Mesodermal cell (in vitro differentiated cells): ENCODE results near the gene CLCN7.

Experiments used
- H3K27ac ChIP-seq: 2 replicates; pipeline ENCODE4 v1.7.0; 2013; ENCODE audit warnings: mild to moderate bottlenecking, low read depth, low read length, moderate library complexity; ENCODE audit not compliant: severe bottlenecking
- H3K36me3 ChIP-seq: 2 replicates; pipeline ENCODE4 v1.7.1; 2013; ENCODE audit warnings: mild to moderate bottlenecking, low read length, moderate library complexity; ENCODE audit not compliant: control insufficient read depth, insufficient read depth
- H3K4me1 ChIP-seq: one replicate; pipeline ENCODE4 v1.7.1; 2013; ENCODE audit warnings: mild to moderate bottlenecking, low read length; ENCODE audit not compliant: insufficient read depth, control insufficient read depth, poor library complexity, severe bottlenecking
- H3K4me3 ChIP-seq: 2 replicates; pipeline ENCODE4 v1.7.0; 2013; ENCODE audit warnings: low read length, control low read depth, mild to moderate bottlenecking; ENCODE audit not compliant: insufficient read depth, poor library complexity, severe bottlenecking; ENCODE audit errors: extremely low read depth
- H3K9me3 ChIP-seq: 2 replicates; pipeline ENCODE4 v1.7.1; 2013; ENCODE audit warnings: mild to moderate bottlenecking, low read length, moderate library complexity; ENCODE audit not compliant: control insufficient read depth
- WGBS, 2 experiments: methylation state at CpG; one replicate each; pipeline ENCODE4 v1.1.5; 2013; ENCODE audit warnings: missing lambda C conversion rate in 2 of 2; ENCODE audit not compliant: insufficient coverage in 2 of 2; 5-methylcytosine and 5-hydroxymethylcytosine counted together

CLCN7 gene

GRCh38 chr16:1459967-1460366 is 14.9 kb downstream of the CLCN7 start:
- Histone ChIP-seq H3K27ac (no peak overlapping the region), H3K9me3 (no peaks in the 10 kb centered on the region), H3K4me1 (no peaks in the 10 kb centered on the region), H3K4me3 (no peak overlapping the region), H3K36me3 (peaks cover 55% of the 10 kb centered on the region)
- WGBS, 2 experiments, result 98 to 100% methylated on average over 3 to 5 of the region's 10 CpGs

DNA sequence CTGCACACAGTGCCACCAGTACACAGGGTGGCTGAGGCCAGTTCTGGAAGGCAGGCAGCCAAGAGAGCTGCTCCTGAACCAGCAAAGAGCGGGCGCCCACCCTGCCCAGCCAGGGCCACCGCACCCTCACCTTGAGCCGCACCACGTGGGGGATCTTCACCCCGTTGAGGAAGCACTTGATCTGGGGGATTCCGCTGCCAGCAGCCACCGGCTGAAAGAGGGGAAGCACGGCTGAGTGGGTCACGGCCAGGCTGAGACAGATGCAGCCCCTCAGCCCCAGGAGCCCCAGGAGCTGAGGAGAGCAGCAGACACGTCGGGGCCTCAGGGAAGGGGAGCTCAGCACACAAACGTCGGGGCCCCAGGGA is 15.9 kb downstream of the CLCN7 start:
- H3K36me3 ChIP-seq, result peaks cover 59% of the 10 kb centered on the region
- WGBS, 2 experiments, result 92 to 94% methylated on average over 11 to 14 of the region's 14 CpGs

GRCh38 chr16:1458336-1458976 is 16.4 kb downstream of the CLCN7 start:
- Histone ChIP-seq H3K27ac (no peak overlapping the region), H3K36me3 (peaks cover 61% of the 10 kb centered on the region), H3K9me3 (no peaks in the 10 kb centered on the region), H3K4me1 (no peaks in the 10 kb centered on the region), H3K4me3 (no peak overlapping the region)
- WGBS, 2 experiments, result 96 to 97% methylated on average over 25 of the region's 26 CpGs

More for the DNA sequence above, 15.9 kb downstream of the CLCN7 start:
- Histone ChIP-seq H3K4me3 (no peak overlapping the region), H3K9me3 (no peaks in the 10 kb centered on the region), H3K27ac (no peak overlapping the region), H3K4me1 (no peaks in the 10 kb centered on the region)

DNA sequence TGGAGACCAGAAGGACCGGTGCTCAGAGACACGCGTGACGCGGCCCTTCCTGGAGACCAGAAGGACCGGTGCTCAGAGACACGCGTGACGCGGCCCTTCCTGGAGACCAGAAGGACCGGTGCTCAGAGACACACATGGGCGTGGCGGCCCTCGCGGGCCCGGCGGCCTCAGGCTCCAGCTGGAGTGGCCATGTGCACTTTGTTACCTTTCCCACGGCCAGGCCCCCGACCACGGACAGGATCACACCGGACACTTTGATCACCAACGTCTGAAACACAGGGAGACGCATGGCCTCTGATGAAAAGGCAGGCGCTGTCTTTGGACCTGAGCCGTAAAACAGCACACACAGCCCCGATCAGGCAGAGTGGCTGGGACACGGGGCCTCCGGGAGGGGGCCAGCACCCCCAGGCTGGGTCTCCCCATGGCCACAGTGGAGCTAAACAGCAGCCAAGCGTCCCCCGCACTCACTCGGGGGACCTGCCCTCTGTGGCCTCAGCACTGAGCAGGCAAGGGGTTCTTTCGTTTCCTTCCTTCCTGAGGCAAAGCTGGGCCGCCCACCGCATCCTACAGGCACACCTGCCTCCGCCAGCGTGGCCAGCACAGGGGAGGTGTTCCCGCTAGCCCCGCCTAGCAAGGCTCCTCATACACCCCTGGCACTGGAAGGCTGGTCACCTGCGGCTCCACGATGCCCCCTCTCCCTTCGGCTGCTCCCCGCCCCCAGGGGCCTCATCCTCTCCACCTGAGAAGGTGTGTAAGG is 17.2 kb downstream of the CLCN7 start:
- Histone ChIP-seq H3K36me3 (peaks cover 63% of the 10 kb centered on the region), H3K9me3 (no peaks in the 10 kb centered on the region), H3K4me1 (no peaks in the 10 kb centered on the region), H3K27ac (no peak overlapping the region), H3K4me3 (no peak overlapping the region)
- 95 to 97% methylated on average over 24 to 33 of the region's 42 CpGs for WGBS, 2 experiments

DNA sequence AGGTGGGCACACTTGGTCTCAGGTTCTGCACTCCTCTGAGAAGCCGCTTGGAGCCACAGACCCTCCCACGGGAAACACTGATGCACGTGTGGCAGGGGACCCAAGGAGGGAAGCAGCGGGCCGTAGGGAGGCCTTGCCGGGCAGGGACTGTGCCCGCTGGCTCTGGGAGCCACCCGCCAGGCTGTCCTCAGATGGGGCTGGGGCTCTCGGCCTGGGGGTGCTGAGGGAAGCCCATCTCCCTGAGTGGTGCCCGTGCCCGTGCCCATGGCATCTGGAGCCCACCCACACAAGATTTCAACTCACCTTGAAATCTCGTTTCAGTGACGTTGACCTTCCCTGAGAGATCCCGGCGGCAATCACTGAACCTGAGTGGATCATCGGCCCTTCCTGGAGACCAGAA is 17.9 kb downstream of the CLCN7 start:
- no peaks in the 10 kb centered on the region for H3K9me3 ChIP-seq
- 96 to 97% methylated on average over 15 to 16 of the region's 16 CpGs for WGBS, 2 experiments
- H3K27ac ChIP-seq, result no peak overlapping the region
- H3K4me3 ChIP-seq, result no peak overlapping the region
- no peaks in the 10 kb centered on the region for H3K4me1 ChIP-seq
- H3K36me3 ChIP-seq, result peaks cover 69% of the 10 kb centered on the region

- Histone ChIP-seq H3K4me1 (no peaks in the 10 kb centered on the region), H3K9me3 (no peaks in the 10 kb centered on the region), H3K4me3 (no peak overlapping the region), H3K36me3 (peaks cover 69% of the 10 kb centered on the region), H3K27ac (no peak overlapping the region)
- 91 to 94% methylated on average over 35 to 40 of the region's 41 CpGs for WGBS, 2 experiments
Observed at GRCh38 chr16:1455190-1456171, 19.3 kb downstream of the CLCN7 start.

- Histone ChIP-seq H3K36me3 (peaks cover 63% of the 10 kb centered on the region), H3K9me3 (no peaks in the 10 kb centered on the region), H3K4me1 (no peaks in the 10 kb centered on the region), H3K27ac (no peak overlapping the region), H3K4me3 (no peak overlapping the region)
- 90 to 95% methylated on average over 14 to 17 of the region's 17 CpGs for WGBS, 2 experiments
Observed at GRCh38 chr16:1454561-1454960, 20.3 kb downstream of the CLCN7 start.

GRCh38 chr16:1453316-1453715 is 21.5 kb downstream of the CLCN7 start:
- peaks cover 63% of the 10 kb centered on the region for H3K36me3 ChIP-seq
- no peaks in the 10 kb centered on the region for H3K9me3 ChIP-seq
- no peak overlapping the region for H3K4me3 ChIP-seq
- 93 to 97% methylated on average over 13 to 19 of the region's 19 CpGs for WGBS, 2 experiments
- H3K4me1 ChIP-seq, result no peaks in the 10 kb centered on the region
- H3K27ac ChIP-seq, result no peak overlapping the region

- Histone ChIP-seq H3K36me3 (peaks cover 55% of the 10 kb centered on the region), H3K4me1 (no peaks in the 10 kb centered on the region), H3K9me3 (no peaks in the 10 kb centered on the region), H3K27ac (no peak overlapping the region), H3K4me3 (no peak overlapping the region)
- 93% methylated on average over 19 to 20 of the region's 20 CpGs for WGBS, 2 experiments
Observed at GRCh38 chr16:1452530-1452929, 22.3 kb downstream of the CLCN7 start.

- WGBS, 2 experiments, result 95 to 97% methylated on average over 22 to 34 of the region's 34 CpGs
- Histone ChIP-seq H3K4me3 (no peak overlapping the region), H3K36me3 (peaks cover 52% of the 10 kb centered on the region), H3K9me3 (no peaks in the 10 kb centered on the region), H3K4me1 (no peaks in the 10 kb centered on the region), H3K27ac (no peak overlapping the region)
Observed at GRCh38 chr16:1451702-1452392, 23.0 kb downstream of the CLCN7 start.
